ENCODE measurements around the gene CLNK.
"Not testable (repeated sequence)": the region's sequence is repeated elsewhere in the genome, so short reads cannot be mapped to it uniquely, and the experiment has no call there.

CLNK gene

GRCh38 chr4:10662937-10663336 is 21.6 kb downstream of the CLNK start:
- DNase-seq (ENCODE audit: low read depth): no peak

DNA sequence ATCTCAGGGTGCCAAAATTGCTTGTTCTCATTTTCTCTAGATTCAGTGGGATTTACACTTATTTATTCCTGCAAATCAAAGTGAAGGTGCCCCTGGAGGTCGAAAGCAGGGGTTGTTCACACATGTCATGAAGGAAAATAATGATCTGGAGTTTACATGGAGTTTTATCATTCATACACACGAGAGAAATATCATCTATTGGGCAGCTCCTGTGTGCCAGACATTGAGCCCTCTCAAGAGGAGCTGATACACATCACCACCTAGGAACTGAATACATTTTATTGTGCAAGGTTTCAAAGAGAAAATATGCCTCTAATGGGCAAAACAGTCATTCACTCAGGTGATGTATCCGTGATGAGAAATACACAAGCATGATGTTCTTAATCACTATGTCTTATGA is 23.5 kb downstream of the CLNK start:
- DNase-seq (ENCODE audit: low read depth): no peak

GRCh38 chr4:10659251-10659650 is 25.3 kb downstream of the CLNK start:
- no peak for DNase-seq (ENCODE audit: low read depth)

GRCh38 chr4:10656988-10657387 is 27.6 kb downstream of the CLNK start:
- no peak for DNase-seq (ENCODE audit: low read depth)

DNA sequence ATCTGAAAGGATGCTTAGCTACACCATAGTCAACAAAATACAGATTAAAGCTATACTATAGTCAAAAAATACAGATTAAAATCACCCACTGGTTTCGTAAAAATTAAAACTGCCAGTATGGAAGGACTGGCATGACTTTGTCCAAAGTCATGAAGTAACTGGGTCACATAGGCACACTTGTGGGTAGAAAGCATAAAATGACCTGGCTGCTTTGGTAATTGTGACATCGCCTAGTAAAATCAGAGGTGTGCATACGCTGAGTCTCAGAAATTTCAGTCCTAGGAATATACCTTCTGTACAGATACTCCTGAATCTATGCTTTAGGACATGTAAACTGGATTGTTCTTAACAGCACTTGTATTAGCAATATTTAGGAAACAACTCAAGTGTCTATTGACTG is 28.1 kb downstream of the CLNK start:
- no peak for DNase-seq (ENCODE audit: low read depth)

DNA sequence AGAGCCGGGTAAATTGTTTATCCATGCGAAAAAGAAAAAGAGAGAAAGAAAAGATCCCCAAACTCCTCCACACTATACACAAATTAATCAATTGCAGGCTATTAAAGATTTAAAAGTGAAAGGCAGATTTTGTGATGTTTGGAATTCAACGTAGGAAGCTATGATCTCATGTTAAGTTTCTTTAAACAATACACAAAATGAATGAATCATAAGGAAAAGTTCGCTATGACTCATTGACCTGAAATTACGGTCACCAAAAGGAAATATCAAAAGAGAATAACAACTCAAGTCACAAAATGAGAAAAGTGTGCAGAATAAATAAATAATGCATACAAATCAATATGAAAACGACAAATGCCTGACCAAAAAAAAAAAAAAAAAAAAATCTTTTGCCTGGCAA is 28.6 kb downstream of the CLNK start:
- DNase-seq (ENCODE audit: low read depth): no peak

DNA sequence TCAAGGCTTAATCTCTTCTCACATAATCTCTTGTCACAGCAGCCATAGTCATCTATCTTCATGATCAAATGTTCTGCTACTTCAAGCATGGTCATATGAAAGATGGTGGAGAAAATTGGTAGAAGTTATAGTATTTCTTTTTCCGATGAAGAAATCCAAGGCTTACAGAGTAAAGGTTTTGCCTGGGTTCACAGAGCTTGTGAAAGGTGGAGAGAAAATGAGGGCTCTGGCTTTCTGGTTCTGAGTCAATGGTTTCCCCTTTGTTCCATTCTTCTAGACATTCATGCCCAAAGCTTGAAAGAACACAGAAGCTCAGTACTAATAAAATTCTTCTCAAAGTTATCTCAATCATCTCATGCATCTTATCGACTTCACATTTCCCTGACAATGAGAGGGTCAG is 36.1 kb downstream of the CLNK start:
- DNase-seq (ENCODE audit: low read depth): no peak

DNA sequence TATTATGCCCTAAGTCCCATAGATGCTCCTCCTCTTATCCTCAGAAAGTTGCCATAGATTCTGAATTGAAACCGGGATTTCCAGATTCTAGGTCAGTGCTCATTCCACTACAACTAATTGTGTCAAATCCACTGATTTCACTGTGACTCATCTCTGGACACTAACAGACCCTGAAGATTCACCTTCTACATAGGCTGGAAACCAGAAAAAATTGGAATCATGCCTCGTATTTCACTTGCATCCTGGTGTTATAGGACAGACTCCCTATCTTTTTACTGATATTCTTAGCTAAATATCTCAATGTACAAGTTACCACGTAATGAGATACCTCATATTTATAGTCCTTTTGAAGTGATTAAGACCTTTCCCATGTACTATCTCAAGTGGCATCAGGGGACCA is 36.7 kb downstream of the CLNK start:
- DNase-seq (ENCODE audit: low read depth): no peak

- DNase-seq (ENCODE audit: low read depth): no peak
Observed at GRCh38 chr4:10643600-10644425, 40.8 kb downstream of the CLNK start.

- DNase-seq (ENCODE audit: low read depth): no peak
Observed at GRCh38 chr4:10640561-10641201, 43.9 kb downstream of the CLNK start.

- no peak for DNase-seq (ENCODE audit: low read depth)
Observed at GRCh38 chr4:10639664-10640063, 44.9 kb downstream of the CLNK start.

GRCh38 chr4:10639100-10639499 is 45.5 kb downstream of the CLNK start:
- no peak for DNase-seq (ENCODE audit: low read depth)

GRCh38 chr4:10635091-10635490 is 49.5 kb downstream of the CLNK start:
- no peak for DNase-seq (ENCODE audit: low read depth)

- DNase-seq (ENCODE audit: low read depth): no peak
Observed at GRCh38 chr4:10629394-10629793, 55.2 kb downstream of the CLNK start.

GRCh38 chr4:10625131-10625530 is 59.4 kb downstream of the CLNK start:
- DNase-seq (ENCODE audit: low read depth): no peak

- no peak for DNase-seq (ENCODE audit: low read depth)
Observed at GRCh38 chr4:10623862-10624261, 60.7 kb downstream of the CLNK start.

DNA sequence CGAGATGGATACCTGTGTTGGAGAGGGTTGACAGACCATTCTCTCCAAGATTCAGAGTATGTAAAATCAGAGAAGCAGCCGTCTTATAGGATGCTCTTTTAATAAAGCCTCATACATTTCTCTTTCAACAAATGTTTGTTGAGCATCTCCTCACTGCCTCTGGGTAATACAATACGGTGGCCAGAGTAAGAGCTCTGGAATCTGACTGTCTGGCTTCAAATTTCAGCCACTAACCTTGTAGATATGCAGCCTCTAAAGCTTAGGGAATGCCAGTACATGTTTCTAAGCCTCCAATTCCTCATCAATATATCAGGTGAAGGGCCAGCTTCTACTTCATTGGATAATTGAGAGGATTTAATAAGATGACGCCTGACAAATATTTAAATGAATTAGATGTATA is 61.3 kb downstream of the CLNK start:
- no peak for DNase-seq (ENCODE audit: low read depth)

- no peak for DNase-seq (ENCODE audit: low read depth)
Observed at GRCh38 chr4:10622728-10623127, 61.8 kb downstream of the CLNK start.

DNA sequence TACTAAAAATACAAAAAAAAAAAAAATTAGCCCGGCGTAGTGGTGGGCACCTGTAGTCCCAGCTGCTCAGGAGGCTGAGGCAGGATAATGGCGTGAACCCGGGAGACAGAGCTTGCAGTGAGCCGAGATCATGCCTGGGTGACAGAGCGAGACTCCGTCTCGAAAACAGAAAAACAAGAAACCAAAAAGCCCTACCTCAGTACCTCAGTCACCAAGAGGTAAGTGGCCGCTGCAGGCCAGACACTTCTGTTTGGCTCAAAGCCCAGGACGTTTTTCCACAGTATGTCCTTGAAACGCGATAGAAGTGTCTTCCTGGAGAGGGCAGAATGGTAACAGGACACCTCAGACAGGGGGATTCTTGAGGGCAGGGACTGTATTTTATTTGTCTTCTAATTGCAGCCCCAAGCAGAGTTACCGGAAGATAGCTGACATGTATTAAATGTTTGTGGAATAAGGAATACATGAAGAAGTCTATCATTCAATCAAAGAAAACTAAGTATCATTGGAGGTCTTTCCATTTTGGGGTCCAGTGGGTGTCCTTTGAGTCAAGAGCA is 63.6 kb downstream of the CLNK start:
- DNase-seq (ENCODE audit: low read depth): no peak

DNA sequence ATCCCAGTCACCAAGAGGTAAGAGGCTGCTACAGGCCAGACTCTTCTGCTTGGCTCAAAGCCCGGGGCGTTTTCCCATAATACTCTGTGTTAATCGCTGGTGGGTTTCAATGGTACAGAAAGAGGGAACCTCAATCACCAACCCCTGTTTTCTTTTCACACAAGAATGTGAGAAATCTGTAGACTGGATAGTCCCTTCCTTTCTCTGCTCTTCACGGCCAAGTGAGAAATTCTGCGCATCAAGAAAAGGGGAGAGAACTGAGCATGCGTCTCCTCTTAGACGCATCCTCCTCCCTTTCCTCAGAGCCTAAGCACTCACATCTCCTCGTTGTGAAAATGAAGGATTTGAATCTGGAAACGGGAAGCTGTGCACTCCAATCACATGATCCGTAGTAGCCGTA is 64.7 kb downstream of the CLNK start:
- DNase-seq (ENCODE audit: low read depth): no peak

- no peak for DNase-seq (ENCODE audit: low read depth)
Observed at GRCh38 chr4:10619220-10619619, 65.3 kb downstream of the CLNK start.

GRCh38 chr4:10614926-10615325 is 69.6 kb downstream of the CLNK start:
- not testable (repeated sequence) for DNase-seq (ENCODE audit: low read depth)

GRCh38 chr4:10613926-10614478 is 70.6 kb downstream of the CLNK start:
- DNase-seq (ENCODE audit: low read depth): no peak

Data from activated T-cell treated with anti-CD3 and anti-CD28 coated beads for 48 hours (primary cell).